SK-N-SH treated with all-trans-retinoic acid at 6 μM for 48 hours (cell line): Measurements from ENCODE around the gene NUTF2.

ENCODE experiments used
- ATAC-seq: fragments of 200-7000 bp; cut with Tn5 transposase; 3 replicates; pipeline ENCODE4 v1.9.1; 2020; ENCODE audit warnings: mild to moderate bottlenecking, moderate library complexity
- ARNTL ChIP-seq: fragments of 450-650 bp; formaldehyde crosslinking; IDR thresholded peaks from 2 replicates; pipeline ENCODE4 v1.5.0; 2020; ENCODE audit warnings: low read depth, mild to moderate bottlenecking, moderate library complexity, borderline replicate concordance
- BACH2 ChIP-seq: fragments of 250-450 bp; sonication (Bioruptor Pico); IDR thresholded peaks from 2 replicates; pipeline ENCODE4 v1.9.0; 2021; ENCODE audit warnings: mild to moderate bottlenecking, borderline replicate concordance
- CSDC2 ChIP-seq: fragments of 250-450 bp; sonication (Bioruptor Pico); IDR thresholded peaks from 2 replicates; pipeline ENCODE4 v1.5.0; 2020; ENCODE audit warnings: mild to moderate bottlenecking, moderate library complexity
- GLIS3 ChIP-seq: fragments of 250-450 bp; sonication (Bioruptor Pico); IDR thresholded peaks from 2 replicates; pipeline ENCODE4 v1.5.0; 2020; ENCODE audit warnings: mild to moderate bottlenecking, moderate library complexity
- ISL1 ChIP-seq: fragments of 250-450 bp; sonication (Bioruptor Pico); IDR thresholded peaks from 2 replicates; pipeline ENCODE4 v2.1.2; 2022; ENCODE audit warnings: mild to moderate bottlenecking, moderate library complexity
- PPARA ChIP-seq: fragments of 250-450 bp; sonication (Bioruptor Pico); IDR thresholded peaks from 2 replicates; pipeline ENCODE4 v1.5.0; 2020; ENCODE audit warnings: mild to moderate bottlenecking, borderline replicate concordance
- RARB ChIP-seq: fragments of 250-450 bp; sonication (Bioruptor Pico); IDR thresholded peaks from 2 replicates; pipeline ENCODE4 v1.8.0; 2021; ENCODE audit warnings: mild to moderate bottlenecking, moderate library complexity
- SNAI2 ChIP-seq: fragments of 250-450 bp; sonication (Bioruptor Pico); IDR thresholded peaks from 2 replicates; pipeline ENCODE4 v1.5.0; 2020; ENCODE audit warnings: mild to moderate bottlenecking, moderate library complexity
- TCF4 ChIP-seq: fragments of 250-450 bp; sonication (Bioruptor Pico); IDR thresholded peaks from 2 replicates; pipeline ENCODE4 v1.8.0; 2021; ENCODE audit warnings: mild to moderate bottlenecking, moderate library complexity, borderline replicate concordance
- TOX ChIP-seq: fragments of 250-450 bp; sonication (Bioruptor Pico); IDR thresholded peaks from 2 replicates; pipeline ENCODE4 v1.8.0; 2021; ENCODE audit warnings: mild to moderate bottlenecking, moderate library complexity, borderline replicate concordance
- ZFP30 ChIP-seq: fragments of 450-650 bp; formaldehyde crosslinking; IDR thresholded peaks from 2 replicates; pipeline ENCODE4 v1.5.0; 2022; ENCODE audit warnings: mild to moderate bottlenecking, moderate library complexity
- ZNF565 ChIP-seq: fragments of 450-650 bp; formaldehyde crosslinking; conservative IDR thresholded peaks from 2 replicates; pipeline ENCODE4 v1.5.0; 2020; ENCODE audit warnings: low read depth, mild to moderate bottlenecking, moderate library complexity
- ZNF70 ChIP-seq: fragments of 450-650 bp; formaldehyde crosslinking; IDR thresholded peaks from 2 replicates; pipeline ENCODE4 v1.5.0; 2020; ENCODE audit warnings: mild to moderate bottlenecking, moderate library complexity
- TF ChIP-seq, protein P1 (sequence below): fragments of 250-450 bp; sonication (Bioruptor Pico); IDR thresholded peaks from 2 replicates; pipeline ENCODE4 v1.8.0; 2021; ENCODE audit warnings: low read depth, mild to moderate bottlenecking, moderate library complexity, borderline replicate concordance
- TF ChIP-seq, protein P2 (sequence below): fragments of 250-450 bp; sonication (Bioruptor Pico); IDR thresholded peaks from 2 replicates; pipeline ENCODE4 v1.5.0; 2020; ENCODE audit warnings: mild to moderate bottlenecking, moderate library complexity
- TF ChIP-seq, protein P3 (sequence below): fragments of 250-450 bp; sonication (Bioruptor Pico); IDR thresholded peaks from 2 replicates; pipeline ENCODE4 v1.5.1; 2020; ENCODE audit warnings: low read depth, mild to moderate bottlenecking, moderate library complexity
- TF ChIP-seq, protein P4 (sequence below): fragments of 250-450 bp; sonication (Bioruptor Pico); IDR thresholded peaks from 2 replicates; pipeline ENCODE4 v1.8.0; 2020; ENCODE audit warnings: mild to moderate bottlenecking, moderate library complexity, borderline replicate concordance

NUTF2 gene

DNA sequence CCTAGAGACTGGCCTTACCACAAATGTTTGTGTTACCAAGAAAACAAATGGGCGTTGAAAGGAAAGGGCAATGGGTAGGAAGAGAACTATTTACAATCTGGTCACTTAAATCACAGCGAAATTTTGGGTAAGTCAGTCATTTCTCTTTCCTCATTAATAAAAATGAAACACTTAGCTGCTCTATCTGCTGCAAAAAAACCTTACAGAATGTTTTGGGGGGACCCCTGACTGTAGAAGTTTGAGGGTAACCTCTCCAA lies 742 bp upstream of the NUTF2 start:
- no peak for ATAC-seq
- TF ChIP-seq BACH2: no peak
- TF ChIP-seq, protein P1, sequence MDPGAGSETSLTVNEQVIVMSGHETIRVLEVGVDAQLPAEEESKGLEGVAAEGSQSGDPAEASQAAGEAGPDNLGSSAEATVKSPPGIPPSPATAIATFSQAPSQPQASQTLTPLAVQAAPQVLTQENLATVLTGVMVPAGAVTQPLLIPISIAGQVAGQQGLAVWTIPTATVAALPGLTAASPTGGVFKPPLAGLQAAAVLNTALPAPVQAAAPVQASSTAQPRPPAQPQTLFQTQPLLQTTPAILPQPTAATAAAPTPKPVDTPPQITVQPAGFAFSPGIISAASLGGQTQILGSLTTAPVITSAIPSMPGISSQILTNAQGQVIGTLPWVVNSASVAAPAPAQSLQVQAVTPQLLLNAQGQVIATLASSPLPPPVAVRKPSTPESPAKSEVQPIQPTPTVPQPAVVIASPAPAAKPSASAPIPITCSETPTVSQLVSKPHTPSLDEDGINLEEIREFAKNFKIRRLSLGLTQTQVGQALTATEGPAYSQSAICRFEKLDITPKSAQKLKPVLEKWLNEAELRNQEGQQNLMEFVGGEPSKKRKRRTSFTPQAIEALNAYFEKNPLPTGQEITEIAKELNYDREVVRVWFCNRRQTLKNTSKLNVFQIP (CRISPR knock-in tag): no peak
- no peak for TF ChIP-seq CSDC2 (CRISPR knock-in tag)
- TF ChIP-seq ZNF565: no peak
- TF ChIP-seq, protein P2, sequence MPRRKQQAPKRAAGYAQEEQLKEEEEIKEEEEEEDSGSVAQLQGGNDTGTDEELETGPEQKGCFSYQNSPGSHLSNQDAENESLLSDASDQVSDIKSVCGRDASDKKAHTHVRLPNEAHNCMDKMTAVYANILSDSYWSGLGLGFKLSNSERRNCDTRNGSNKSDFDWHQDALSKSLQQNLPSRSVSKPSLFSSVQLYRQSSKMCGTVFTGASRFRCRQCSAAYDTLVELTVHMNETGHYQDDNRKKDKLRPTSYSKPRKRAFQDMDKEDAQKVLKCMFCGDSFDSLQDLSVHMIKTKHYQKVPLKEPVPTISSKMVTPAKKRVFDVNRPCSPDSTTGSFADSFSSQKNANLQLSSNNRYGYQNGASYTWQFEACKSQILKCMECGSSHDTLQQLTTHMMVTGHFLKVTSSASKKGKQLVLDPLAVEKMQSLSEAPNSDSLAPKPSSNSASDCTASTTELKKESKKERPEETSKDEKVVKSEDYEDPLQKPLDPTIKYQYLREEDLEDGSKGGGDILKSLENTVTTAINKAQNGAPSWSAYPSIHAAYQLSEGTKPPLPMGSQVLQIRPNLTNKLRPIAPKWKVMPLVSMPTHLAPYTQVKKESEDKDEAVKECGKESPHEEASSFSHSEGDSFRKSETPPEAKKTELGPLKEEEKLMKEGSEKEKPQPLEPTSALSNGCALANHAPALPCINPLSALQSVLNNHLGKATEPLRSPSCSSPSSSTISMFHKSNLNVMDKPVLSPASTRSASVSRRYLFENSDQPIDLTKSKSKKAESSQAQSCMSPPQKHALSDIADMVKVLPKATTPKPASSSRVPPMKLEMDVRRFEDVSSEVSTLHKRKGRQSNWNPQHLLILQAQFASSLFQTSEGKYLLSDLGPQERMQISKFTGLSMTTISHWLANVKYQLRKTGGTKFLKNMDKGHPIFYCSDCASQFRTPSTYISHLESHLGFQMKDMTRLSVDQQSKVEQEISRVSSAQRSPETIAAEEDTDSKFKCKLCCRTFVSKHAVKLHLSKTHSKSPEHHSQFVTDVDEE (CRISPR knock-in tag): no peak
- TF ChIP-seq TCF4 (CRISPR knock-in tag): no peak
- TF ChIP-seq, protein P3, sequence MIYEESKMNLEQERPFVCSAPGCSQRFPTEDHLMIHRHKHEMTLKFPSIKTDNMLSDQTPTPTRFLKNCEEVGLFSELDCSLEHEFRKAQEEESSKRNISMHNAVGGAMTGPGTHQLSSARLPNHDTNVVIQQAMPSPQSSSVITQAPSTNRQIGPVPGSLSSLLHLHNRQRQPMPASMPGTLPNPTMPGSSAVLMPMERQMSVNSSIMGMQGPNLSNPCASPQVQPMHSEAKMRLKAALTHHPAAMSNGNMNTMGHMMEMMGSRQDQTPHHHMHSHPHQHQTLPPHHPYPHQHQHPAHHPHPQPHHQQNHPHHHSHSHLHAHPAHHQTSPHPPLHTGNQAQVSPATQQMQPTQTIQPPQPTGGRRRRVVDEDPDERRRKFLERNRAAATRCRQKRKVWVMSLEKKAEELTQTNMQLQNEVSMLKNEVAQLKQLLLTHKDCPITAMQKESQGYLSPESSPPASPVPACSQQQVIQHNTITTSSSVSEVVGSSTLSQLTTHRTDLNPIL (CRISPR knock-in tag): no peak
- no peak for TF ChIP-seq SNAI2 (CRISPR knock-in tag)
- no peak for TF ChIP-seq TOX (CRISPR knock-in tag)
- no peak for TF ChIP-seq ZNF70

DNA sequence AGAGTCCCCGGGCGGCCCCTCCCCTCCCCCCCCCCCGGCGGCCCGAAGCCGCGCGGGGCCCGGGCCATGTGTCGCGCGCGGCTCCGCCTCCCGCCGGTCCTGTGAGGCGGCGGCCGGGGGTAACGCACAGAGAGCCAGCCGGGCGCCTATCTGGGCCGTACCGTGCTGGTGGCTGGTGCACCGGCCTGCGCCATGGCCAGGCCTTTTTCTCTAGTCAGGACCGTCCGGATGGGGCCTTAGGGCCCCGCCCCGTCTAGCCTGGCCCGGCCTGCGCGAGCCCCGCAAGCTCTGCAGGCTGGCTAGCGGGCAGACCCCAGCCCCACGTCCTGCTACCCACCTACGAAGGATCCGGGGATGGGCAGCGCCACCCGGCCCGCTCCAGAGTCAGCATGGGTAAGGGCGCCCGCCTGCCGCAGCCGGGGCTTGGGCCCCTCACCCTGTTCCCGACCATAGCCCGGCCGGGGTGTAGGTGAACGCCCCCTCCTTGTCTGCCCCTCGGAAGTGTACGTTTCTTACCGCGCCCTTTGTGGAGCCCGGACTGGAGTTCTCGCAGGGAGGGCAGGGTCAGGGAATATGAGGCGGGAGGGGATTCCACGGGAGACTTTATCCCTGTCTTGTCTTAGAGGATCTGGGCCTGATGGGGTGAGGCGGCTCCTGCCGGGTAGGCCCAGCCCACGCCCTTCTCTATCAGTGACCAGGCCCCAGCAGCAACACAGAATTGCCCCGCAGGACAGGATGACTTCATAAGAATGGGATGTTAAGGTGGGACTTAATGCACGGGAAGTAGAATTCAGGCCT lies 530 bp downstream of the NUTF2 start, which contains the start of gene CENPT:
Gene CENPT, minus strand, starts transcription at position 630 of the 798 bp plus-strand sequence. CDS start 13,834 bp downstream, outside the sequence.
- TF ChIP-seq ZNF565 (no peak), ZFP30 (CRISPR knock-in tag) (no peak)
- peak; percentile 45 for ATAC-seq

DNA sequence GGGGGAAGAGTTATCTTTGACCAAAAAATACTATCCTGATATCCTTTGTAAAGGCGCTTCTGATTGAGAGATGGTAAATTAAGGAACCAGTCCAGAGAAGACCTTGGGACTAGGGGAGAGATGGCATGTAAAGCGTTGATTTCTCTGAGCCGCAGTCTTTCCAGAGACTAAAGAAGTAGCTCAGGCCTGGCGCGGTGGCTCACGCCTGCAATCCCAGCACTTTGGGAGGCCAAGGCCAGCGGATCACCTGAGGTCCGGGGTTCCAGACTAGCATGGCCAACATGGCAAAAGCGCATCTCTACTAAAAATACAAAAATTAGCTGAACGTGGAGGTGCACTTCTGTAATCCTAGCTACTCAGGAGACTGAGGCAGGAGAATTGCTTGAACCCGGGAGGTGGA lies 1.4 kb downstream of the NUTF2 start:
- no peak for ATAC-seq
- TF ChIP-seq, protein P2 (CRISPR knock-in tag): no peak
- TF ChIP-seq GLIS3 (CRISPR knock-in tag) (no peak), PPARA (CRISPR knock-in tag) (no peak), RARB (no peak), ISL1 (CRISPR knock-in tag) (no peak), CSDC2 (CRISPR knock-in tag) (no peak), ZNF70 (no peak), ARNTL (no peak)
- TF ChIP-seq, protein P3 (CRISPR knock-in tag): no peak
- TF ChIP-seq, protein P1 (CRISPR knock-in tag): no peak
- TF ChIP-seq, protein P4, sequence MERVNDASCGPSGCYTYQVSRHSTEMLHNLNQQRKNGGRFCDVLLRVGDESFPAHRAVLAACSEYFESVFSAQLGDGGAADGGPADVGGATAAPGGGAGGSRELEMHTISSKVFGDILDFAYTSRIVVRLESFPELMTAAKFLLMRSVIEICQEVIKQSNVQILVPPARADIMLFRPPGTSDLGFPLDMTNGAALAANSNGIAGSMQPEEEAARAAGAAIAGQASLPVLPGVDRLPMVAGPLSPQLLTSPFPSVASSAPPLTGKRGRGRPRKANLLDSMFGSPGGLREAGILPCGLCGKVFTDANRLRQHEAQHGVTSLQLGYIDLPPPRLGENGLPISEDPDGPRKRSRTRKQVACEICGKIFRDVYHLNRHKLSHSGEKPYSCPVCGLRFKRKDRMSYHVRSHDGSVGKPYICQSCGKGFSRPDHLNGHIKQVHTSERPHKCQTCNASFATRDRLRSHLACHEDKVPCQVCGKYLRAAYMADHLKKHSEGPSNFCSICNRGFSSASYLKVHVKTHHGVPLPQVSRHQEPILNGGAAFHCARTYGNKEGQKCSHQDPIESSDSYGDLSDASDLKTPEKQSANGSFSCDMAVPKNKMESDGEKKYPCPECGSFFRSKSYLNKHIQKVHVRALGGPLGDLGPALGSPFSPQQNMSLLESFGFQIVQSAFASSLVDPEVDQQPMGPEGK (CRISPR knock-in tag): no peak
